Measurements from ENCODE around the gene B4GALNT3.

- TF ChIP-seq POLR2AphosphoS5 (IDR thresholded peaks at IDR 0.05; ENCODE audit: low read depth, low read length) (no peak), POLR2A (IDR thresholded peaks at IDR 0.05; ENCODE audit: low read depth, low read length) (no peak), TAF1 (IDR thresholded peaks at IDR 0.05; ENCODE audit: borderline replicate concordance, low read depth, low read length) (no peak)
Measured at GRCh38 chr12:576615-577110, 116.9 kb downstream of the B4GALNT3 start.

Data from GM12892 (cell line).